IMR-90 (cell line): ENCODE data around the gene LGALS16.

Experiments used
- CHD1 ChIP-seq: IDR thresholded peaks from 2 replicates; pipeline ENCODE4 v1.6.1; 2012; ENCODE audit warnings: low read depth, low read length, improper control_type of control experiment
- NFE2L2 ChIP-seq: fragments of 150-350 bp; IDR thresholded peaks from 2 replicates; pipeline ENCODE4 v1.6.1; 2016; ENCODE audit warnings: low read depth, mild to moderate bottlenecking, low read length
- RCOR1 ChIP-seq: IDR thresholded peaks from 2 replicates; pipeline ENCODE4 v1.6.1; 2012; ENCODE audit warnings: mild to moderate bottlenecking, low read length, improper control_type of control experiment; ENCODE audit not compliant: insufficient replicate concordance
- TF ChIP-seq, protein P1 (sequence below): conservative IDR thresholded peaks from 2 replicates; pipeline ENCODE4 v1.5.1; 2012; ENCODE audit warnings: mild to moderate bottlenecking, low read depth, low read length, improper control_type of control experiment
- TF ChIP-seq, protein P2 (sequence below): fragments of 150-350 bp; IDR thresholded peaks from 2 replicates; pipeline ENCODE4 v1.6.1; 2017; ENCODE audit warnings: mild to moderate bottlenecking, antibody characterized with exemption, low read length, low read depth

DNA sequence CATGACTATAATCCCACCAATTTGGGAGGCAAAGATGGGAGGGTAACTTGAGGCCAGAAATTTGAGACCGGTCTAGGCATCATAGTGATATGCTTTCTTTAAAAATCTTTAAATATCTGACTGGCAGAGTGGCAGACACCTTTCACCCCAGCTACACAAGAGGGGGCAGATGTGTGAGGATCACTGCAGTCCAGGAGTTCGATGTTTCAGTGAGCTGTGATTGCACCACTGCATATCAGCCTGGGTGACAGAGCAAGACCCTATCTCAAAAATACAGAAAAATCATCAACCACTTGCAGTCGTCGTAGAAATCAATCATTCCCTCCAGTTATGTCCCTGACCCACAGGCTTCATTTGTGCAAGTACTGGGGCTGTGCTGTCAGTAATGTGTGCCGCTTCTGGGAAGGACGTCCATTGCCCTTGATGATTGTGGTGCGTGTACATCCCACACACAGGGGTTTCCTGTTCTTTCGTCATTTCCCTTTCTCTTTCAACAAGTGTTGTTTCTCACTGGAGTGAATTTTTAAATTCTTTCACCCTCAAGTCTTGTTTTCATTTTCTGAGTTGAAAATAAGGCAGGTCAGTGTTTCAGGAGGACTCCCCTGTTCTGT is 50.0 kb downstream of the LGALS16 start:
- TF ChIP-seq, protein P1, sequence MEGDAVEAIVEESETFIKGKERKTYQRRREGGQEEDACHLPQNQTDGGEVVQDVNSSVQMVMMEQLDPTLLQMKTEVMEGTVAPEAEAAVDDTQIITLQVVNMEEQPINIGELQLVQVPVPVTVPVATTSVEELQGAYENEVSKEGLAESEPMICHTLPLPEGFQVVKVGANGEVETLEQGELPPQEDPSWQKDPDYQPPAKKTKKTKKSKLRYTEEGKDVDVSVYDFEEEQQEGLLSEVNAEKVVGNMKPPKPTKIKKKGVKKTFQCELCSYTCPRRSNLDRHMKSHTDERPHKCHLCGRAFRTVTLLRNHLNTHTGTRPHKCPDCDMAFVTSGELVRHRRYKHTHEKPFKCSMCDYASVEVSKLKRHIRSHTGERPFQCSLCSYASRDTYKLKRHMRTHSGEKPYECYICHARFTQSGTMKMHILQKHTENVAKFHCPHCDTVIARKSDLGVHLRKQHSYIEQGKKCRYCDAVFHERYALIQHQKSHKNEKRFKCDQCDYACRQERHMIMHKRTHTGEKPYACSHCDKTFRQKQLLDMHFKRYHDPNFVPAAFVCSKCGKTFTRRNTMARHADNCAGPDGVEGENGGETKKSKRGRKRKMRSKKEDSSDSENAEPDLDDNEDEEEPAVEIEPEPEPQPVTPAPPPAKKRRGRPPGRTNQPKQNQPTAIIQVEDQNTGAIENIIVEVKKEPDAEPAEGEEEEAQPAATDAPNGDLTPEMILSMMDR: no peak
- TF ChIP-seq NFE2L2: no peak
- TF ChIP-seq, protein P2, sequence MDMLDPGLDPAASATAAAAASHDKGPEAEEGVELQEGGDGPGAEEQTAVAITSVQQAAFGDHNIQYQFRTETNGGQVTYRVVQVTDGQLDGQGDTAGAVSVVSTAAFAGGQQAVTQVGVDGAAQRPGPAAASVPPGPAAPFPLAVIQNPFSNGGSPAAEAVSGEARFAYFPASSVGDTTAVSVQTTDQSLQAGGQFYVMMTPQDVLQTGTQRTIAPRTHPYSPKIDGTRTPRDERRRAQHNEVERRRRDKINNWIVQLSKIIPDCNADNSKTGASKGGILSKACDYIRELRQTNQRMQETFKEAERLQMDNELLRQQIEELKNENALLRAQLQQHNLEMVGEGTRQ: no peak
- TF ChIP-seq CHD1: no peak
- no peak for TF ChIP-seq RCOR1
